Mesenchymal stem cell (in vitro differentiated cells and primary cell): ENCODE data around the gene MAPKAPK3.
A peak's percentile ranks its signal among the peaks of the same experiment; 100 is the strongest.

Source experiments
- DNase-seq: peaks from one replicate; pipeline ENCODE4 v3.0.0-alpha.2; 2013
- H2AFZ ChIP-seq: one replicate; pipeline ENCODE4 v1.6.1; 2013; ENCODE audit warnings: low read depth, mild to moderate bottlenecking, control low read depth, inconsistent platforms, low read length, moderate library complexity
- H2AK5ac ChIP-seq: 2 replicates; pipeline ENCODE4 v1.6.1; 2013; ENCODE audit warnings: low read length, moderate library complexity, mild to moderate bottlenecking, inconsistent platforms; ENCODE audit not compliant: severe bottlenecking
- H2BK120ac ChIP-seq: one replicate; pipeline ENCODE4 v1.6.1; 2013; ENCODE audit warnings: low read depth, mild to moderate bottlenecking, inconsistent platforms, low read length, moderate library complexity
- H2BK12ac ChIP-seq, 2 experiments: one replicate each; pipeline ENCODE4 v1.6.1; 2013; ENCODE audit warnings: inconsistent platforms in 2 of 2, low read length in 2 of 2, mild to moderate bottlenecking in 2 of 2, moderate library complexity in 2 of 2, control low read depth in 1 of 2
- H2BK15ac ChIP-seq: one replicate; pipeline ENCODE4 v1.6.1; 2013; ENCODE audit warnings: mild to moderate bottlenecking, low read depth, inconsistent platforms; ENCODE audit not compliant: poor library complexity, severe bottlenecking
- H2BK5ac ChIP-seq: 2 replicates; pipeline ENCODE4 v1.6.1; 2013; ENCODE audit warnings: low read depth, mild to moderate bottlenecking, low read length, control low read depth, inconsistent platforms; ENCODE audit not compliant: poor library complexity, severe bottlenecking
- H3K14ac ChIP-seq, 2 experiments: one replicate each; pipeline ENCODE4 v1.6.1; 2013; ENCODE audit warnings: inconsistent platforms in 2 of 2, low read length in 2 of 2, control low read depth in 1 of 2, mild to moderate bottlenecking in 1 of 2, moderate library complexity in 1 of 2
- H3K18ac ChIP-seq, 2 experiments: one replicate each; pipeline ENCODE4 v1.6.1; 2013; ENCODE audit warnings: inconsistent platforms in 2 of 2, low read length in 2 of 2, control low read depth in 1 of 2, low read depth in 1 of 2, mild to moderate bottlenecking in 1 of 2
- H3K23ac ChIP-seq, 2 experiments: one replicate each; pipeline ENCODE4 v1.6.1; 2013; ENCODE audit warnings: inconsistent platforms in 2 of 2, low read length in 2 of 2, mild to moderate bottlenecking in 2 of 2, moderate library complexity in 2 of 2, control low read depth in 1 of 2
- H3K27ac ChIP-seq: 2 replicates; pipeline ENCODE4 v1.5.1; 2013; ENCODE audit warnings: mild to moderate bottlenecking, moderate library complexity, low read length, control low read depth, inconsistent platforms; ENCODE audit not compliant: poor library complexity, severe bottlenecking
- H3K27me3 ChIP-seq, 2 experiments: 2 replicates each; pipeline versions ENCODE4 v1.6.1 to v1.7.0; 2013; ENCODE audit warnings: low read length in 2 of 2, mild to moderate bottlenecking in 2 of 2, moderate library complexity in 2 of 2, control low read depth in 1 of 2, inconsistent platforms in 1 of 2; ENCODE audit not compliant: control insufficient read depth in 1 of 2, insufficient read depth in 1 of 2
- H3K36me3 ChIP-seq, 2 experiments: 2 replicates each; pipeline versions ENCODE4 v1.6.1 to v1.7.0; 2013; ENCODE audit warnings: low read length in 2 of 2, control low read depth in 1 of 2, inconsistent platforms in 1 of 2, low read depth in 1 of 2, mild to moderate bottlenecking in 1 of 2; ENCODE audit not compliant: insufficient read depth in 2 of 2, control insufficient read depth in 1 of 2
- H3K4ac ChIP-seq, 2 experiments: one replicate each; pipeline ENCODE4 v1.6.1; 2013; ENCODE audit warnings: inconsistent platforms in 2 of 2, low read length in 2 of 2, mild to moderate bottlenecking in 2 of 2, moderate library complexity in 2 of 2, control low read depth in 1 of 2, low read depth in 1 of 2
- H3K4me1 ChIP-seq: 2 replicates; pipeline ENCODE4 v1.6.1; 2013; ENCODE audit warnings: low read depth, low read length, control low read depth; ENCODE audit not compliant: control insufficient read depth, insufficient read depth
- H3K4me2 ChIP-seq: 2 replicates; pipeline ENCODE4 v1.6.1; 2013; ENCODE audit warnings: low read length, mild to moderate bottlenecking, inconsistent platforms; ENCODE audit not compliant: poor library complexity, severe bottlenecking
- H3K4me3 ChIP-seq, 2 experiments: 2 replicates each; pipeline versions ENCODE4 v1.5.1 to v1.7.0; 2013; ENCODE audit warnings: low read length in 2 of 2, mild to moderate bottlenecking in 2 of 2, control low read depth in 1 of 2, low read depth in 1 of 2; ENCODE audit not compliant: insufficient read depth in 1 of 2
- H3K79me1 ChIP-seq: replicated peaks from 2 replicates; pipeline ENCODE4 v1.6.1; 2013; ENCODE audit warnings: mild to moderate bottlenecking, control low read depth, low read length, inconsistent platforms; ENCODE audit not compliant: poor library complexity, severe bottlenecking
- H3K9ac ChIP-seq: 2 replicates; pipeline ENCODE4 v1.7.0; 2013; ENCODE audit warnings: mild to moderate bottlenecking, low read length, moderate library complexity
- H3K9me3 ChIP-seq: 2 replicates; pipeline ENCODE4 v1.7.0; 2013; ENCODE audit warnings: mild to moderate bottlenecking, low read length; ENCODE audit not compliant: control insufficient read depth
- H4K8ac ChIP-seq: one replicate; pipeline ENCODE4 v1.6.1; 2013; ENCODE audit warnings: inconsistent platforms, mild to moderate bottlenecking, low read length, moderate library complexity
- H4K91ac ChIP-seq: one replicate; pipeline ENCODE4 v1.6.1; 2013; ENCODE audit warnings: mild to moderate bottlenecking, low read length, inconsistent platforms
- WGBS: methylation state at CpG from one replicate; pipeline ENCODE4 v1.1.7; 2013; ENCODE audit warnings: mixed read lengths; 5-methylcytosine and 5-hydroxymethylcytosine counted together

Gene MAPKAPK3

DNA sequence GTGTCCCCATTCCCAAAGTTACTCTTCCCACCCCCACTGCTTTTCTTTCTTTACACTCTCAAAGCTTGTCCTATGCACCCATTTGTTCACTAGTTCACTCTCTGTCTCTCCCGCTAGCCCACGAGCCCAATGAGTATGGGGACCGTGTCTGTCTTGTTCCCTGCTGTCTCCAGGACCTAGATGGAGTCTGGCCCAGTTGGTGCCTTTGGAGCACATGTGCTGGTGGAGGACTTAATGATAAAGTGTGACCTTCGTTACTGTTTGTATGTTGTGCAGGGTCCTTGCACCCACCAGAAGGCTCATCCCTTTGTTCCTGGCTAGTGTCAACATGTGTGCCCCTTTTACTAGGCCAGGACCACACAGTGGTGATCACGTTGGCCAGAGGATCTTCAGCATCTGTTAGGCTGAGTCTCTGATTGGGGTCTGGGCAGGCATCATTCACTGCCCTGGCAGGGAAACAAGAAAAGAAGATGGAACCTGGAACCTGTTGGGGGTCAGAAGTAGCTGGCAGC, 12.8 kb upstream of the MAPKAPK3 start:
- no peak overlapping the region for H3K4me3 ChIP-seq
- peak overlapping the region in 1 of 2 experiments; percentile 11 for H3K4ac ChIP-seq
- no peak overlapping the region for H3K9ac ChIP-seq
- WGBS, result 93% methylated on average over 5 of the region's 5 CpGs
- no peak overlapping the region for H2BK5ac ChIP-seq
- H3K27me3 ChIP-seq, result no peaks in the 10 kb centered on the region
- H3K9me3 ChIP-seq, result no peaks in the 10 kb centered on the region
- no peak overlapping the region for H2BK15ac ChIP-seq
- peak overlapping the region; percentile 53 for H2AK5ac ChIP-seq
- H2AFZ ChIP-seq, result no peak overlapping the region
- H3K36me3 ChIP-seq, result peaks cover 18 to 39% of the 10 kb centered on the region in 2 experiments
- no peak for DNase-seq
- no peak overlapping the region for H3K4me2 ChIP-seq
- H3K23ac ChIP-seq, result no peak overlapping the region
- H2BK120ac ChIP-seq, result no peak overlapping the region
- H3K14ac ChIP-seq, result no peak overlapping the region
- H2BK12ac ChIP-seq, result peak overlapping the region; percentile 25 to 43
- H3K79me1 ChIP-seq, result peaks cover 12% of the 10 kb centered on the region
- no peak overlapping the region for H4K8ac ChIP-seq
- no peak overlapping the region for H3K27ac ChIP-seq
- H3K18ac ChIP-seq, result no peak overlapping the region
- H3K4me1 ChIP-seq, result peaks cover 50% of the 10 kb centered on the region
- no peak overlapping the region for H4K91ac ChIP-seq

DNA sequence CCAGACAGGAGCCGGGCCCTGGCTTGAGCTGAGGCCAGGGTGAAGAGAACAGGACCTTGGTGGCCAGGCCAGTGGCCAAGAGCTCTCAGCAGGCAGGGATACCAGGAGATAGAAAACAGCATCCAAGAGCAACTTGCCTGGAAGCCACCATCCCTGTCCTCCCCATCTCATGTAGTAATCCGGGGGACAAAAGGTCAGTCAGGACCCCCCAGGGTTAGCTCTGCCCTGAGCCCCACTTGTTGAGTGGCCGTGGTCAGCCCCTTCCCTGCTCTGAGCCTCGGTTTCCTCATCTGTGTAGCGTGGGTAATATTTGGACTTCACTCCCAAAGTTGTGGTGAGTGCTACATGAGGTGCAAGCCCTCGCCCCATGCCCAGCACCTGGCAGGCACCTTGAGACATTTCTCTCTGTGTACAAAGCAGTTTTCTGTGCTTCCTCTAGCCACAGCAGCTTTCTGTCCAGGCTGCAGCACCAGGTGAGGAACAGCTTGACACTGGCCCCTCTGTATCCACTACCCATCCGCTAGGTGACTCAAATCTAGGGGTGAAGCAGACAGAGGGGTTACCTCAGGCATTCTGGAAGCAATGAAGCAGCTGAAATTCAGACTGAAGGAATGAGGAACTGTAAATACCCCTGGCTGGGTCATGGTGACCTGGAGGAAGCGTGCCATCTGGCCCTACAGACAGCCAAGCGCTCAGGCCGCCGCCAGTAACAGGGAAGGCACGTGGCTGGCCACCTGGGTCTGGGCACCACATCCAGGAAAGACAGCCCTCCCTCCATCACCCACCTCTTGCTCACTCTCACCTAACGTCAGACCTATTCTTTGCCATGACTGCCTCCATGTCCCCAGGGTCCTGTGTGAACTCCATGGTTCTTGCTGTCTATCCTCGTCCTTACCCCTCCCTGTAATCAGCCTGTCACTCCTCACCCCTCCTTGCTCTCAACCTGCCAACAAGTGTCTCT, 12.0 kb upstream of the MAPKAPK3 start:
- no peak overlapping the region for H3K4ac ChIP-seq
- peak overlapping the region; percentile 4 for H2BK15ac ChIP-seq
- no peak overlapping the region for H3K18ac ChIP-seq
- no peak overlapping the region for H3K27ac ChIP-seq
- peaks cover 18% of the 10 kb centered on the region for H3K79me1 ChIP-seq
- H2AFZ ChIP-seq, result no peak overlapping the region
- H2BK120ac ChIP-seq, result no peak overlapping the region
- DNase-seq, result no peak
- no peak overlapping the region for H3K4me2 ChIP-seq
- no peaks in the 10 kb centered on the region for H3K9me3 ChIP-seq
- no peak overlapping the region for H3K23ac ChIP-seq
- H3K27me3 ChIP-seq, result no peaks in the 10 kb centered on the region
- no peak overlapping the region for H3K9ac ChIP-seq
- 87% methylated on average over 13 of the region's 14 CpGs for WGBS
- peak overlapping the region in 1 of 2 experiments; percentile 0 for H2BK12ac ChIP-seq
- no peak overlapping the region for H4K8ac ChIP-seq
- H2AK5ac ChIP-seq, result no peak overlapping the region
- no peak overlapping the region for H3K4me3 ChIP-seq
- no peak overlapping the region for H4K91ac ChIP-seq
- H3K14ac ChIP-seq, result no peak overlapping the region
- H3K4me1 ChIP-seq, result peaks cover 47% of the 10 kb centered on the region
- H3K36me3 ChIP-seq, result peaks cover 18 to 39% of the 10 kb centered on the region in 2 experiments
- H2BK5ac ChIP-seq, result no peak overlapping the region

DNA sequence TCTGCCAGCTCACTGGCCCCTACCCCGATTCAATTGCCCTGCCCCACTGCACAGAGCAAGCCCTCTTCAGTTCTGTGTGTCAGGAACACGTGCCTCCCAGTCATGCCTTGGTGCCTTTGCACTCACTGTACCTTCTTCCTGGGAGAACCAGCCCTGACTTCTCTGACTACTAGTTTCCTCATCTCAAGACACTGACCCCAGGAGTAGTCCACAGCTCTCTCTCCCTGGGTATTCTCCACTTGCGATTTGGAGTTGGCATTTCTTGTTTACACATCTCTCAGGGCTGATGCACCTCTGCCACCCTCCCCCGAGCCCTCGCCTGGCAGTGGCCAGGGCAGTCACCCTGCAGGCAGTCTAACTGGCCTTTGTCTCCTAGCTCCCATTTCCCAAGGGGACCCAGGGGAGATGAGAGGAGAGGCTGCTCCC, 11.0 kb upstream of the MAPKAPK3 start:
- Histone ChIP-seq H2BK12ac (no peak overlapping the region), H3K4me1 (peaks cover 46% of the 10 kb centered on the region), H3K14ac (no peak overlapping the region), H3K4ac (no peak overlapping the region), H2AK5ac (no peak overlapping the region), H3K4me2 (no peak overlapping the region), H3K27me3 (no peaks in the 10 kb centered on the region), H2BK120ac (no peak overlapping the region), H3K9ac (no peak overlapping the region), H3K36me3 (peaks cover 18 to 39% of the 10 kb centered on the region in 2 experiments), H2BK15ac (no peak overlapping the region), H3K27ac (no peak overlapping the region), H3K79me1 (peaks cover 26% of the 10 kb centered on the region), H2AFZ (no peak overlapping the region), H3K4me3 (no peak overlapping the region), H2BK5ac (no peak overlapping the region), H4K91ac (no peak overlapping the region), H3K23ac (no peak overlapping the region), H4K8ac (no peak overlapping the region), H3K18ac (no peak overlapping the region), H3K9me3 (no peaks in the 10 kb centered on the region)
- DNase-seq, result no peak
- WGBS, result 94% methylated on average over 5 of the region's 5 CpGs

DNA sequence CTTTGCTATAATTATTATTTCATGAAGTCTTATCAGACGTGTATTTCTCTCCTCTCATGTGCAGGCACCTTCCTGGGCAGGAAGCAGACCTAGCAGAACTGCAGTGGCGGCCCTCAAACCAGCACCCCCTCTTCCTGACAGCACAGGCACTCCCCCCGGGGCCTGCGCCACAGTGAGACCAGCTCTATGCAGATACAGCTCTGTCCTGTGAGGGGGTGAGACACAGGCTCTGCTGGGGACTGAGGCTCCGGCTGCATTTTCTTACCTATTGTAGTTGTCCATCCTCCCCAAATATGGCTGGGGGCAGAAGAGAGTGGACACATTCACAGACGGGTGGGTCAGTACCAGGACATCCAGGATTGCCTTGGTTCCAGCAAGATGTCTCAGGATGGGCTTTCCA, 10.4 kb upstream of the MAPKAPK3 start:
- Histone ChIP-seq H3K9me3 (no peaks in the 10 kb centered on the region), H3K4me1 (peaks cover 45% of the 10 kb centered on the region), H2BK12ac (no peak overlapping the region), H3K36me3 (peaks cover 18 to 39% of the 10 kb centered on the region in 2 experiments), H3K23ac (no peak overlapping the region), H2BK5ac (no peak overlapping the region), H2BK15ac (no peak overlapping the region), H3K27me3 (no peaks in the 10 kb centered on the region), H3K4ac (no peak overlapping the region), H3K9ac (no peak overlapping the region), H3K4me2 (no peak overlapping the region), H2BK120ac (no peak overlapping the region), H2AFZ (no peak overlapping the region), H4K8ac (no peak overlapping the region), H4K91ac (no peak overlapping the region), H2AK5ac (no peak overlapping the region), H3K4me3 (no peak overlapping the region), H3K79me1 (peaks cover 30% of the 10 kb centered on the region), H3K14ac (no peak overlapping the region), H3K27ac (no peak overlapping the region), H3K18ac (no peak overlapping the region)
- WGBS, result 82% methylated on average over 5 of the region's 6 CpGs
- no peak for DNase-seq
